Urothelium cell line (cell line): ENCODE results near the gene PROX1.
A peak's percentile ranks its signal among the peaks of the same experiment; 100 is the strongest.

Experiments
- DNase-seq: peaks from one replicate; pipeline ENCODE4 v3.0.0; 2011; ENCODE audit warnings: low spot score, mixed read lengths
- FAIRE-seq: peaks from 2 replicates; lab custom pipeline; 2011; peaks lifted over from hg19 to GRCh38; lab: Jason Lieb, UNC

The PROX1 gene

GRCh38 chr1:213987927-213988506, at the start of gene PROX1:
TSS of gene PROX1 (plus strand) at chr1:213987973. CDS start at chr1:213996536, 8,563 bp downstream.
- FAIRE-seq (peak; percentile 58), DNase-seq (peak; percentile 26)

- FAIRE-seq (no peak), DNase-seq (no peak)
Observed at GRCh38 chr1:213938776-213939175, 49.0 kb upstream of the PROX1 start.

- FAIRE-seq = no peak
Observed at GRCh38 chr1:213939888-213940287, 47.9 kb upstream of the PROX1 start.

GRCh38 chr1:213940947-213941346, 46.8 kb upstream of the PROX1 start:
- DNase-seq = no peak
- no peak for FAIRE-seq

More at GRCh38 chr1:213939888-213940287, 47.9 kb upstream of the PROX1 start:
- DNase-seq = no peak

GRCh38 chr1:213942061-213942460, 45.7 kb upstream of the PROX1 start:
- DNase-seq (no peak), FAIRE-seq (no peak)

- DNase-seq = no peak
- FAIRE-seq = no peak
Observed at GRCh38 chr1:213947200-213947801, 40.5 kb upstream of the PROX1 start.

GRCh38 chr1:213951876-213952275, 35.9 kb upstream of the PROX1 start:
- FAIRE-seq (no peak), DNase-seq (no peak)

GRCh38 chr1:213953806-213954205, 34.0 kb upstream of the PROX1 start:
- FAIRE-seq = no peak
- DNase-seq = no peak

GRCh38 chr1:213956295-213956770, 31.4 kb upstream of the PROX1 start:
- FAIRE-seq = no peak
- DNase-seq = no peak

GRCh38 chr1:213958346-213958745, 29.4 kb upstream of the PROX1 start:
- FAIRE-seq = no peak
- no peak for DNase-seq

- FAIRE-seq = no peak
- no peak for DNase-seq
Observed at GRCh38 chr1:213960963-213961362, 26.8 kb upstream of the PROX1 start.

GRCh38 chr1:213962508-213962907, 25.3 kb upstream of the PROX1 start:
- FAIRE-seq = no peak

GRCh38 chr1:213966122-213966521, 21.7 kb upstream of the PROX1 start:
- FAIRE-seq (no peak), DNase-seq (no peak)

More at GRCh38 chr1:213962508-213962907, 25.3 kb upstream of the PROX1 start:
- DNase-seq = no peak

GRCh38 chr1:213968146-213968825, 19.5 kb upstream of the PROX1 start:
- DNase-seq (no peak), FAIRE-seq (no peak)

- FAIRE-seq (no peak), DNase-seq (no peak)
Observed at GRCh38 chr1:213969958-213970555, 17.7 kb upstream of the PROX1 start.

GRCh38 chr1:213972141-213972540, 15.6 kb upstream of the PROX1 start:
- no peak for DNase-seq
- FAIRE-seq = no peak

- peak; percentile 61 for DNase-seq
- no peak for FAIRE-seq
Observed at GRCh38 chr1:213973129-213973528, 14.6 kb upstream of the PROX1 start.

GRCh38 chr1:213976665-213977485, 10.9 kb upstream of the PROX1 start:
- no peak for DNase-seq
- no peak for FAIRE-seq

GRCh38 chr1:213977486-213977842, 10.3 kb upstream of the PROX1 start:
- FAIRE-seq = no peak

GRCh38 chr1:213977909-213978308, 9.9 kb upstream of the PROX1 start:
- DNase-seq (no peak), FAIRE-seq (no peak)

More at GRCh38 chr1:213977486-213977842, 10.3 kb upstream of the PROX1 start:
- DNase-seq = no peak
